Eye (tissue), 1 donor: ENCODE measurements around the gene PTPN14.

Source experiments
- DNase-seq: peaks from one replicate; pipeline ENCODE4 v3.0.0-alpha.2; 2015

The PTPN14 gene

GRCh38 chr1:214449371-214449770 lies 102.0 kb downstream of the PTPN14 start:
- no peak for DNase-seq

GRCh38 chr1:214448536-214448935 lies 102.9 kb downstream of the PTPN14 start:
- no peak for DNase-seq

GRCh38 chr1:214447557-214447871 lies 103.9 kb downstream of the PTPN14 start:
- no peak for DNase-seq

DNA sequence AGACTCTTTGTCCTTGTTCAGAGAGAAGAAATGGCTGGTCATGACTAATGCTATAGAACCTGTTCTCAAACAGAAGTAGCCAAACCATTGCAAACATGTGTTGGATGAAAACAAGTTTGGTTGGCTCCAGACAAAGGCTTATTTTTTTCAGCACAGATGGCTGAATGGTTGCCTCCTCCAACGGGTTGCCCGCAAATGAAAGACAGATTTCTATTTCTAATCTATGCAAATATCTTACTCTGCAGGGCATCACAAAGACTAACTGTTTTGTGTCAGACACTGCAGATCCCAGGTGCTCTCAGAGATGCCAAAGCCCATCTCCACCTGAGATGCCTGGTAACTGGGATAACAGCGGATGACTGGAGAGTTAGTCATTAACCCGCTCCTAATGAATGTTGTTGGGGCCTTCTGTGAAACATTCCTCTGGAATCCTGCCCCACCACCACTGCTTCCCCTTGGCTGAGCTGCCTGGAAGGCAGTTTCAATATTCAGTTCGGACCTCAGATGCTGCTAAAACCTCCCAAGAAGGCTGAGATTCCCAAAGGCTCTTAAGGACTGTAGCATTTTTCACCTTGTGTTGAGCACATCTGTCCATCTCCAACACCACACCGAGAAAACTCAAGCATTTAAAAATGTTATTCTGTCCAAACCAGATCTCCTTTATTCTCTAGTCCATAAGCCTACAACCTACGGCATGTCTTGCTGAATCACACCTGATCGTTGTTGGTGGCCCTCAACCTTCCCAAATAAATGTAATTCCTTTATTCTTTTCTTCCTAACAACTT lies 104.4 kb downstream of the PTPN14 start:
- DNase-seq = no peak

GRCh38 chr1:214445831-214446614 lies 105.4 kb downstream of the PTPN14 start:
- no peak for DNase-seq

- no peak for DNase-seq
These were observed 106.2 kb downstream of the PTPN14 start for GRCh38 chr1:214445199-214445598.

DNA sequence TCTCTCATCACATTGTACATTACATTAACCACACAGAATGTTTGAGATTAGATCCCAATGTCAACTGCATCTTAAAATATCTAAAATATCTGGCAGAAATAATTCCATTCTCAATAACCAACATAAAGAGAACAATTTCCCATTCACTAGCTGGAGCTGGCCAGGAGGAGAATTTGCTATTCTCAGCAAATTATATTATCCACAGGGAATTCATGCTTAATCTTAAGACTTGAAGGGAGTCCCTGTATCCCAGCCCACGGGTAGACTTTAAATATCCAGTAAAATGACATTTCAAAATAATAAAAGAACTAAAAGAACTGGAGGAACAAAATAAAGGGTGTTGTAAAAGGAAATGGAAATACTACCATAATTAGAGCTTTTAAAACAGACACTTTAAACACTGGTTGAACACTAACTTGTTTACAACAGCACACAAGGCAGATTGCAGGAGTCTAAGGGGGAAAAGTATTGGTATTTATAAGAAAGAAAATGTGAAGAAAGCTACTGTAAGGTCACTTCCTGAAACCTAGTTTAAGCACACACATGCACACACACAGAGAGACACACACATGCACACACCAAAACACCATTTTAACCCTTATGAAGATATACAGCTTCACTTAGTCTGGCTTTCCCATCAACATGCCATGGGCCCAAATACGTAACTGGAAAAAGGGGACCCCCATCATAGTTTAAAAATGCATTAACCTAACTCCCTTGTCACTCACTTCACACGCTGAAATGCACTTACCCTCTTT lies 107.0 kb downstream of the PTPN14 start:
- DNase-seq = no peak

- DNase-seq = no peak
These were observed 110.3 kb downstream of the PTPN14 start for GRCh38 chr1:214441119-214441518.

DNA sequence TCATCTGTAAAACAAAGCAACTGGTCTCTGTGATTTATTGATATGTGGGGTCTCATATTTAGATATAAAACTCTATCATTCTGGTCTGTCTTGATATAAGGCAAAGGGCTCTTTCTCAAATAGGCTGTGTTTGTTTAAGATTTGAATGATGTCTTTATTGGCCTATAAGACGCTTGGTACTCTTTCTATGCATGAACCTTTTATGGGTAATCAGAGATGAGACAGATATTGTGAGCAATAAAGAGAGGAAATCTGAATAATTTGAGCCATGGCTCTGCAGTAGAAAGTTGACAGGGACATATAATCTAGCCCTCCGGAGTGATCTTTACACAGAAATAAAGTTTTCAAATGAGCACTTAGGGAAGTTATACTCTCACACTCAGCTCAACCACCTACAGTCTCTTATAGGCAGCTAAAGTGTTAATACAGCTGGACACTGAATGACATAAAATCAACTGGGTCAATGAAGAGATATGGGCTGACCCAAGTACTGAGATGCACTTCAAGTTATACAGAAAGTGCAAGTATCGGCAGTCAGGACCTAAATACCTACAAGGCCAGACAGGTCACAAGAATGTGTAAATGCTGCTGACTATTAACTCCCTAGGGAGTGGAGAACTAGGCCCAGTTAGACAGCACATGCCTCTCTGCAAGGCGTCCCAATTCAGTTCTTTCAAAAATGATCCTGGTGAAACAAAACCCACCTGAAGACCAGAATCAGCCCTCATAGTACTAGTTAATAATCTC lies 111.0 kb downstream of the PTPN14 start:
- no peak for DNase-seq

- no peak for DNase-seq
These were observed 111.9 kb downstream of the PTPN14 start for GRCh38 chr1:214439352-214440119.

GRCh38 chr1:214438530-214438929 lies 112.9 kb downstream of the PTPN14 start:
- no peak for DNase-seq

- no peak for DNase-seq
These were observed 113.3 kb downstream of the PTPN14 start for GRCh38 chr1:214438075-214438474.

DNA sequence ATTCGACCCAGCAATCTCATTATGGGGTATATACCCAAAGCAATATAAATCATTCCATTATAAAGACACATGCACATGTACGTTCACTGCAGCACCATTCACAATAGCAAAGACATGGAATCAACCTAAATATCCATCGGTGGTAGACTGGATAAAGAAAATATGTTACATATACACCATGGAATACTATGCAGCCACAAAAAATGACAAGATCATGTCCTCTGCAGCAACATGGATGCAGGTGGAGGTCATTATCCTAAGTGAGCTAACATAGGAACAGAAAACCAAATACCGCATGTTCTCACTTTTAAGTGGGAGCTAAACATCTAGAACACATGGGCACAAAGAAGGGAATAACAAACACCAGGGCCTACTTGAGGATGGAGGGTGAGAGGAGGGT lies 115.5 kb downstream of the PTPN14 start:
- DNase-seq = no peak

GRCh38 chr1:214432245-214432644 lies 119.2 kb downstream of the PTPN14 start:
- no peak for DNase-seq

DNA sequence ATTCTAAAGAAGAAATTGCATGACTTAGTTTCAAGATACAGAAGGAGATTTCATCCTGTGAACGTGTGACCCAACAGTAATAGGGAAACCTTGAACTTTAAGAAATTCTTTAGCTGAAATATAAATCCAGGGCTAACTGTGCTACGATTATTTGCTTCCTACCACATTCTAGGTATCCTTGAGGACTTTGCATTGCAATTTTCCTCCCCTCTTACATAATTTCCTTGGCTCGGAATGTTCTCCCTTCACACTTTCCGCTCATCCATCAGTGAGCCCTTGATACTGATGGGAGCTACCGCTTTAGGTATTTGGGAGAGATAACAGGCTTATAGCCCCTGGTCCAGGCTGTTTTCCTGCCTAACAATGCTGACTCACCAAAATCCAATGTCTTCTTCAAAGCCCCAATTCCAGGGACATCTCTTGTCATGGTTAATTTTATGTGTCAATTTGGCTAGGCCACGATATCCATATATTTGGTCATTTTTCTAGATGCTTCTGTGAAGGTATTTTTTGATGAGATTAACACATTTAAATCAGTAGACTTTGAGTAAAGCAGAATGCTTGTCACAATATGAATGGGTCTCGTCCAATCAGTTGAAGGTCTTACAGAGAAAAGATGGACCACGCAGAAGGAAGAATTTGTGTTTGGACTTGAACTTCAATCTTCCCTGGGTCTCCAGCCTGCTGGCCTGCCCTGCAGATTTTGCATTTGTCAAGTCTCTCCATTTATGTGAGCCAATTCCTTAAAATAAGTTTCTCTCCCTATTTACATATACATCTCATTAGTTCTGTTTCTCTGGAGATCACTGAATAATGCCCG lies 121.2 kb downstream of the PTPN14 start:
- no peak for DNase-seq

DNA sequence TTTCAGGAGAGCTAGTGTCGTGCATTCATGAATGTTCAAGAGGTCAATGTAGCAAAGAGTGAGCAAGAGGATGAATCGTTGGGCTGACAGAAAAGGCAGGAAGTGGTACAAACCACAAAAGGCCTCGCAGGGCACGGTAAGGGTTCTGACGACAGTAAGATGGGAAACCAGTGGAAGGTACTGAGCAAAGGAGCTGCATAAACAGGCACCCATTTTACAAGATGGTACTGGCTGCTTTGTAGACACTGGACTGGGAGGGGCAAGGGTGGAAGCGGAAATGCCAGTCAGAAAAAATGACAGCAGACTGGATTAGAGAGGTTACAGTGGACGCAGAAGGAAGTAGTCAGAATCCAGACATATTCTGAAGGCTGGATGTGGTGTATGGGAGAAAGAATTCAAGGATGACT lies 123.5 kb downstream of the PTPN14 start:
- no peak for DNase-seq

DNA sequence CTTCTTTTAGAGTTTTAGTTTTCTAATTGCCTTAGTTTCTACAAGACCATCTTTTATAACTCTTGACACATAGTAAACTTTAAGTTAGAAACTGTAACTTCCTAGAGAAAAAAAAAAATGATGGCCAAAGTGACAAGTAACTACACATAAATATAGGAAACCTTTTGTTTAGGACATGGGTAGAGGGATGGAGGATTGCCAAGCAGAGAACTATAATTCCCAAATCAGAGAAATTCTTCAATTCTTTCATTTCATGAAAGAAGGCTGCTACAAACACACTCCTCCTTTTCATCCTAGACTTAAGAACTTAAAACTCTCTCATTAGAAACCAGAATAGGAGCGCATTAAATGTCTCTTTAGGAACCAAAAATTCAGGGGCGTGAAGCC lies 125.0 kb downstream of the PTPN14 start:
- no peak for DNase-seq

GRCh38 chr1:214425716-214426425 lies 125.5 kb downstream of the PTPN14 start:
- no peak for DNase-seq

- DNase-seq = no peak
These were observed 126.3 kb downstream of the PTPN14 start for GRCh38 chr1:214425101-214425500.

- DNase-seq = no peak
These were observed 128.4 kb downstream of the PTPN14 start for GRCh38 chr1:214423045-214423444.
